Activated CD8-positive, alpha-beta memory T cell treated with anti-CD3 and anti-CD28 coated beads, Interleukin-2, amount 10 ng/mL, durations not matched to agents 7 days and 5 days (primary cell): Measurements from ENCODE around the gene GPANK1. TPM values are rescaled to one million over a fixed set of nuclear protein-coding genes. Genes with fewer than 3 reads are reported as not detected.
A peak's percentile ranks its signal among the peaks of the same experiment; 100 is the strongest.

Experiments
- ATAC-seq: fragments of 150-1000 bp; cut with Tn5 transposase; one replicate; pipeline ENCODE4 v1.10.0; 2021; ENCODE audit warnings: moderate library complexity
- CTCF ChIA-PET: fragments of 350-600 bp; sonication (Branson Sonifier 250); formaldehyde crosslinking; loops from one replicate; lab custom pipeline; 2021; ENCODE audit warnings: antibody characterized with exemption; lab: Charles Lee
- DNase-seq: peaks from one replicate; pipeline ENCODE4 v3.0.0-alpha.2; 2020
- H3K27ac Mint-ChIP-seq: one replicate; pipeline ENCODE4 v1.8.0; 2021; ENCODE audit warnings: mild to moderate bottlenecking, mixed read lengths
- H3K27me3 Mint-ChIP-seq: one replicate; pipeline ENCODE4 v1.8.0; 2021; ENCODE audit warnings: mixed read lengths
- H3K36me3 Mint-ChIP-seq: one replicate; pipeline ENCODE4 v1.8.0; 2021; ENCODE audit warnings: mild to moderate bottlenecking, mixed read lengths
- H3K4me1 Mint-ChIP-seq: one replicate; pipeline ENCODE4 v1.8.0; 2021; ENCODE audit warnings: mixed read lengths
- H3K4me3 Mint-ChIP-seq: one replicate; pipeline ENCODE4 v1.8.0; 2021; ENCODE audit warnings: mild to moderate bottlenecking, moderate library complexity, mixed read lengths
- H3K9me3 Mint-ChIP-seq: one replicate; pipeline ENCODE4 v1.8.0; 2022; ENCODE audit warnings: low read depth, mixed read lengths
- total RNA-seq, 2 experiments: library from RNA; stranded (reverse); gene quantifications; one replicate each; pipeline ENCODE4 v1.2.3, GENCODE V29; 2021

GPANK1 gene
- total RNA-seq, 2 experiments from 2014 or later: 34.9 to 41.6 TPM

- Mint-ChIP-seq H3K27ac (peak overlapping the region; percentile 98), H3K9me3 (no peaks in the 10 kb centered on the region)
Measured at GRCh38 chr6:31702405-31702818, 37.6 kb upstream of the GPANK1 start.

GRCh38 chr6:31701666-31702404 lies 37.0 kb upstream of the GPANK1 start:
- H3K9me3 Mint-ChIP-seq: no peaks in the 10 kb centered on the region
- H3K4me3 Mint-ChIP-seq: peak overlapping the region; percentile 100
- CTCF ChIA-PET: interaction anchor here (1.0 to 3.3 kb wide), 4 partner anchors 21 to 128 kb away, joined by 4 to 15 read pairs (median 5); partner anchors contain the start of genes CLIC1 and LY6G5C
- H3K27ac Mint-ChIP-seq: peak overlapping the region; percentile 98
- ATAC-seq (no peak), DNase-seq (no peak)
- H3K4me1 Mint-ChIP-seq: peaks cover 39% of the 10 kb centered on the region
- peaks cover 21% of the 10 kb centered on the region for H3K36me3 Mint-ChIP-seq
- H3K27me3 Mint-ChIP-seq: no peaks in the 10 kb centered on the region

More at GRCh38 chr6:31702405-31702818, 37.6 kb upstream of the GPANK1 start:
- no peak for DNase-seq
- H3K4me3 Mint-ChIP-seq: peak overlapping the region; percentile 100
- CTCF ChIA-PET: interaction anchor here (1.0 to 3.3 kb wide), 8 partner anchors 9 to 161 kb away, joined by 3 to 15 read pairs (median 5); partner anchors contain the start of genes CLIC1, DDX39B and LY6G5C
- ATAC-seq: no peak
- peaks cover 15% of the 10 kb centered on the region for H3K36me3 Mint-ChIP-seq
- H3K4me1 Mint-ChIP-seq: peaks cover 37% of the 10 kb centered on the region
- H3K27me3 Mint-ChIP-seq: no peaks in the 10 kb centered on the region

GRCh38 chr6:31700740-31701401 lies 36.1 kb upstream of the GPANK1 start:
- CTCF ChIA-PET: interaction anchor here (1.6 kb wide), 1 partner anchor 20 kb away, joined by 4 read pairs; the partner anchor contains the start of gene LY6G5C

GRCh38 chr6:31697555-31697954 lies 32.8 kb upstream of the GPANK1 start:
- DNase-seq (no peak), ATAC-seq (peak; percentile 37)
- Mint-ChIP-seq H3K4me3 (no peak overlapping the region), H3K27ac (peak overlapping the region; percentile 69), H3K4me1 (peaks cover 31% of the 10 kb centered on the region), H3K27me3 (no peaks in the 10 kb centered on the region), H3K9me3 (no peaks in the 10 kb centered on the region), H3K36me3 (peaks cover 30% of the 10 kb centered on the region)
- CTCF ChIA-PET: no interaction called here

More at GRCh38 chr6:31700740-31701401, 36.1 kb upstream of the GPANK1 start:
- no peak for DNase-seq
- Mint-ChIP-seq H3K4me1 (peaks cover 39% of the 10 kb centered on the region), H3K36me3 (peaks cover 25% of the 10 kb centered on the region), H3K9me3 (no peaks in the 10 kb centered on the region), H3K4me3 (peak overlapping the region; percentile 19), H3K27me3 (no peaks in the 10 kb centered on the region), H3K27ac (peak overlapping the region; percentile 50)
- ATAC-seq: no peak

- H3K9me3 Mint-ChIP-seq: no peaks in the 10 kb centered on the region
- CTCF ChIA-PET: interaction anchor here (1.2 to 1.6 kb wide), 2 partner anchors 10 to 45 kb away, joined by 3 to 4 read pairs; partner anchors contain the start of gene ABHD16A
Measured at GRCh38 chr6:31693535-31693934, 28.7 kb upstream of the GPANK1 start.

GRCh38 chr6:31692886-31693285 lies 28.1 kb upstream of the GPANK1 start:
- DNase-seq (no peak), ATAC-seq (no peak)
- Mint-ChIP-seq H3K27me3 (no peaks in the 10 kb centered on the region), H3K27ac (no peak overlapping the region), H3K9me3 (no peaks in the 10 kb centered on the region), H3K4me1 (peaks cover 6% of the 10 kb centered on the region), H3K36me3 (peaks cover 26% of the 10 kb centered on the region), H3K4me3 (no peak overlapping the region)
- CTCF ChIA-PET: interaction anchor here (0.6 to 1.6 kb wide), 3 partner anchors 11 to 137 kb away, joined by 3 to 4 read pairs (median 3); partner anchors contain the start of gene ABHD16A

More at GRCh38 chr6:31693535-31693934, 28.7 kb upstream of the GPANK1 start:
- H3K36me3 Mint-ChIP-seq: peaks cover 28% of the 10 kb centered on the region
- H3K4me3 Mint-ChIP-seq: no peak overlapping the region
- no peak overlapping the region for H3K27ac Mint-ChIP-seq
- DNase-seq (no peak), ATAC-seq (no peak)
- no peaks in the 10 kb centered on the region for H3K27me3 Mint-ChIP-seq
- H3K4me1 Mint-ChIP-seq: peaks cover 8% of the 10 kb centered on the region

GRCh38 chr6:31692353-31692752 lies 27.6 kb upstream of the GPANK1 start:
- H3K9me3 Mint-ChIP-seq: no peaks in the 10 kb centered on the region
- ATAC-seq (no peak), DNase-seq (no peak)
- H3K27ac Mint-ChIP-seq: no peak overlapping the region
- H3K27me3 Mint-ChIP-seq: no peaks in the 10 kb centered on the region
- peaks cover 25% of the 10 kb centered on the region for H3K36me3 Mint-ChIP-seq
- no peak overlapping the region for H3K4me3 Mint-ChIP-seq
- CTCF ChIA-PET: interaction anchor here (0.6 to 1.5 kb wide), 2 partner anchors 19 to 138 kb away, joined by 3 read pairs; no protein-coding TSS in a partner anchor
- peaks cover 1% of the 10 kb centered on the region for H3K4me1 Mint-ChIP-seq

- Mint-ChIP-seq H3K4me3 (no peak overlapping the region), H3K27ac (no peak overlapping the region), H3K36me3 (peaks cover 20% of the 10 kb centered on the region), H3K27me3 (no peaks in the 10 kb centered on the region), H3K4me1 (no peaks in the 10 kb centered on the region), H3K9me3 (no peaks in the 10 kb centered on the region)
- ATAC-seq: no peak
- DNase-seq: no peak
- CTCF ChIA-PET: interaction anchor here (1.0 to 2.1 kb wide), 3 partner anchors 10 to 100 kb away, joined by 3 to 6 read pairs (median 4); partner anchors contain the start of gene LY6G5C
Measured at GRCh38 chr6:31691564-31692108, 26.8 kb upstream of the GPANK1 start.

- Mint-ChIP-seq H3K4me3 (no peak overlapping the region), H3K4me1 (no peaks in the 10 kb centered on the region), H3K9me3 (no peaks in the 10 kb centered on the region), H3K27me3 (no peaks in the 10 kb centered on the region), H3K27ac (no peak overlapping the region), H3K36me3 (peaks cover 18% of the 10 kb centered on the region)
- no peak for DNase-seq
- no peak for ATAC-seq
- CTCF ChIA-PET: interaction anchor here (1.0 to 2.1 kb wide), 2 partner anchors 10 to 100 kb away, joined by 4 to 6 read pairs; partner anchors contain the start of gene LY6G5C
Measured at GRCh38 chr6:31691078-31691463, 26.3 kb upstream of the GPANK1 start.

GRCh38 chr6:31690231-31691077 lies 25.7 kb upstream of the GPANK1 start:
- ATAC-seq (no peak), DNase-seq (no peak)
- no peak overlapping the region for H3K27ac Mint-ChIP-seq
- no peak overlapping the region for H3K4me3 Mint-ChIP-seq
- CTCF ChIA-PET: interaction anchor here (1.0 to 2.1 kb wide), 3 partner anchors 9 to 101 kb away, joined by 3 to 6 read pairs (median 4); partner anchors contain the start of gene LY6G5C
- no peaks in the 10 kb centered on the region for H3K4me1 Mint-ChIP-seq
- no peaks in the 10 kb centered on the region for H3K27me3 Mint-ChIP-seq
- no peaks in the 10 kb centered on the region for H3K9me3 Mint-ChIP-seq
- H3K36me3 Mint-ChIP-seq: peaks cover 18% of the 10 kb centered on the region

GRCh38 chr6:31689249-31690110 lies 24.7 kb upstream of the GPANK1 start:
- Mint-ChIP-seq H3K27me3 (no peaks in the 10 kb centered on the region), H3K36me3 (peaks cover 14% of the 10 kb centered on the region), H3K9me3 (no peaks in the 10 kb centered on the region), H3K27ac (no peak overlapping the region), H3K4me3 (no peak overlapping the region), H3K4me1 (no peaks in the 10 kb centered on the region)
- CTCF ChIA-PET: interaction anchor here (1.4 to 2.1 kb wide), 2 partner anchors 8 to 67 kb away, joined by 3 to 6 read pairs; partner anchors contain the start of gene LY6G5C
- peak; percentile 53 for ATAC-seq
- no peak for DNase-seq
